Measurements from ENCODE around the gene SLC50A1. TPM values are rescaled to one million over a fixed set of nuclear protein-coding genes. Genes with fewer than 3 reads are reported as not detected.
"Not testable (repeated sequence)": the region's sequence is repeated elsewhere in the genome, so short reads cannot be mapped to it uniquely, and the experiment has no call there.

The SLC50A1 gene
- total RNA-seq, 1 donor from 2014 or later = 44.7 TPM

GRCh38 chr1:155160128-155160527 lies 24.5 kb downstream of the SLC50A1 start:
- H3K4me3 ChIP-seq = no peak overlapping the region
- TF ChIP-seq, protein P1, sequence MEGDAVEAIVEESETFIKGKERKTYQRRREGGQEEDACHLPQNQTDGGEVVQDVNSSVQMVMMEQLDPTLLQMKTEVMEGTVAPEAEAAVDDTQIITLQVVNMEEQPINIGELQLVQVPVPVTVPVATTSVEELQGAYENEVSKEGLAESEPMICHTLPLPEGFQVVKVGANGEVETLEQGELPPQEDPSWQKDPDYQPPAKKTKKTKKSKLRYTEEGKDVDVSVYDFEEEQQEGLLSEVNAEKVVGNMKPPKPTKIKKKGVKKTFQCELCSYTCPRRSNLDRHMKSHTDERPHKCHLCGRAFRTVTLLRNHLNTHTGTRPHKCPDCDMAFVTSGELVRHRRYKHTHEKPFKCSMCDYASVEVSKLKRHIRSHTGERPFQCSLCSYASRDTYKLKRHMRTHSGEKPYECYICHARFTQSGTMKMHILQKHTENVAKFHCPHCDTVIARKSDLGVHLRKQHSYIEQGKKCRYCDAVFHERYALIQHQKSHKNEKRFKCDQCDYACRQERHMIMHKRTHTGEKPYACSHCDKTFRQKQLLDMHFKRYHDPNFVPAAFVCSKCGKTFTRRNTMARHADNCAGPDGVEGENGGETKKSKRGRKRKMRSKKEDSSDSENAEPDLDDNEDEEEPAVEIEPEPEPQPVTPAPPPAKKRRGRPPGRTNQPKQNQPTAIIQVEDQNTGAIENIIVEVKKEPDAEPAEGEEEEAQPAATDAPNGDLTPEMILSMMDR (IDR thresholded peaks at IDR 0.05) = no peak
- no peaks in the 10 kb centered on the region for H3K4me1 ChIP-seq
- H3K9me3 ChIP-seq = no peaks in the 10 kb centered on the region
- no peaks in the 10 kb centered on the region for H3K27me3 ChIP-seq
- intact Hi-C loops (cut with DNase I) = no loop called here
- no peak overlapping the region for H3K27ac ChIP-seq
- ATAC-seq (no peak), DNase-seq (peak; percentile 35)
- H3K36me3 ChIP-seq = no peaks in the 10 kb centered on the region

DNA sequence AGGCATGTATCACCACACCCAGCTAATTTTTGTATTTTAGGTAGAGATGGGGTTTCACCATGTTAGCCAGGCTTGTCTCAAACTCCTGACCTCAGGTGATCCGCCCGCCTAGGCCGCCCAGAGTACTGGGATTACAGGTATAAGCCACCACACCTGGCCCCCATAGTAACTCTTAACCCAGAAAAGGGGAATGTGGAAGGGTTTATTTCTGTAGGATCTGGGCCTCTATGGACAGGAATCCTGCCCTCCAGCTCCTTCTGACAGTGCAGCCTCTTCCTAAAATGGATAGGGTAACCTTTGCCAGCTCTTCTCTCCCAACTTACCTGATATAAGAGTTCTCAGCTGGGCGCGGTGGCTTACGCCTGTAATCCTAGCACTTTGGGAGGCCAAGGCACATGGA lies 27.0 kb downstream of the SLC50A1 start:
- H3K27ac ChIP-seq; ATAC-seq; H3K4me3 ChIP-seq; H3K9me3 ChIP-seq; H3K27me3 ChIP-seq; DNase-seq; H3K36me3 ChIP-seq; intact Hi-C loops (cut with DNase I): not testable (repeated sequence)
- peaks cover 14% of the 10 kb centered on the region for H3K4me1 ChIP-seq

DNA sequence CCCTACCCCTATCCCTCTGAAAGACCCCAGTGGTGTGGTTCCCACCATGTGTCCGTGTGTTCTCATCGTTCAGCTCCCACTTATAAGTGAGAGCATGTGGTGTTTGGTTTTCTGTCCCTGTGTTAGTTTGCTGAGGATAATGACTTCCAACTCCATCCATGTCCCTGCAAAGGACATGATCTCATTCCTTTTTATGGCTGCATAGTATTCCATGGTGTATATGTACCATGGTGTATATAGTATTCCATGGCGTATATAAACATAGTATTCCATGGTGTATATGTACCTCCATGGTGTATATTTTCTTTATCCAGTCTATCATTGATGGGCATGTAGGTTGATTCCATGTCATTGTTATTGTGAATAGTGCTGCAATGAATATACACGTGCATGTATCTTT lies 28.1 kb downstream of the SLC50A1 start:
- H3K9me3 ChIP-seq; ATAC-seq; intact Hi-C loops (cut with DNase I); H3K36me3 ChIP-seq; DNase-seq; H3K4me3 ChIP-seq; H3K27me3 ChIP-seq; H3K27ac ChIP-seq: not testable (repeated sequence)
- peaks cover 17% of the 10 kb centered on the region for H3K4me1 ChIP-seq

GRCh38 chr1:155164625-155165024 lies 29.0 kb downstream of the SLC50A1 start:
- intact Hi-C loops (cut with DNase I) = loop anchor here (5.0 kb wide), 1 partner anchor 72 kb away; no protein-coding TSS in a partner anchor
- not testable (repeated sequence) for ATAC-seq, H3K27me3 ChIP-seq, H3K9me3 ChIP-seq, H3K27ac ChIP-seq, DNase-seq, H3K4me3 ChIP-seq
- Histone ChIP-seq H3K36me3 (peaks cover 11% of the 10 kb centered on the region), H3K4me1 (peaks cover 17% of the 10 kb centered on the region)

DNA sequence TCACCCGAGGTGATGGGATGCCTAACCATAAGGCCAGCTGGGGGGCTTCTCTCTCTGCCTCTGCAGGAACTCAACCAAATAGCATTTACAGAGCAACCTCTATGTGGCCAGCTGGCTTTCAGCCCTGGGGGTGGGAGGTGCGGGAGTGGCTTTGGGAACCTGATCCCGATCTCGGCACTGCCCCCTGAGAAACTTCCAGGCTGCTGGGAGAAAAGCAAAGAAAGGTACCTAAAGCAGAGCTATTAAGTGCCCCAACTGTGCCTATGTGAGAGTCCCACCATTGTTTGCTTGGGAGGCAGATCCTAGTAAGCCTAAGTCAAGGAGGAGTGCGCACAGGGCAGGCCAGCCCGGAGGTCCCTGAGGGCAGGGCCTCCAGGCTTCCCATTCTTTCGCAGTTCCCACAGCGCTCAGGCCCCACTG lies 30.4 kb downstream of the SLC50A1 start:
- DNase-seq (peak; percentile 54), ATAC-seq (no peak)
- Histone ChIP-seq H3K36me3 (peaks cover 26% of the 10 kb centered on the region), H3K9me3 (no peaks in the 10 kb centered on the region), H3K27ac (peak overlapping the region; percentile 75), H3K4me1 (peaks cover 17% of the 10 kb centered on the region), H3K27me3 (no peaks in the 10 kb centered on the region), H3K4me3 (no peak overlapping the region)
- TF ChIP-seq, protein P1 (IDR thresholded peaks at IDR 0.05) = no peak
- intact Hi-C loops (cut with DNase I) = loop anchor here (5.0 kb wide), 1 partner anchor 74 kb away; no protein-coding TSS in a partner anchor

DNA sequence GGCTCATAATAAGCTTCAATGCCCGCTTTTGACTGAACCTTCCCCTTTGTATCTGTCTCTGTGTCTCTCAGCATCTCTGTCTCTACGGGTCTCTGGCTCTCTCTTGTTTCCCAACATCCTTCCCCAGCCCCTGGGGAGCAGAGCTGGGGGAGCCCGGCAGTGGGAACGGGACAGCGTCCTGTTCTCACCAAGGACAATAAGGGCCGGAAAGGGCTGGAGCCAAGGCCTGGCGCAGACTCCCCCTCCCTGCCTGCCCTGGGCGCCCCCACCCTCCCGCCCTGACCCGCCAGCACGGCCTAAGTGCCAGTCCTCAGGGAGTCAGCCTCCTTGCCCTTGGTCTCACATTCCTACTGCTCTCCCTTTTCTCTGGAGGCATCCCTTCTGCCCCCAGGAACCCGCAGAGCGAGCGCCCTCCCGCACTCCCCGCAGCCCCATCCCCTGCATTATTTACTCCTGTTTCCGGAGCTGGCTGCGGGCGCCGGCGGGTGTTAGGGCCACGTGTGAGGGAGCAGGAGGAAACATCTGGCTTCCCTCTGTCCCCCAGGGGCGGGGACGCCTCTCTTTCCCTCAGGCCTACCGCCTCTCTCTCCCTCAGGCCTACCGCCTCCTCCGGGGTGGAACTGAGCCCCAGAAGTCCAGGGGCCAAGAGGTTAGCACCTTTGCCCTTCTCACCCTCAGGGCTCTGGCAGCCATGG lies 31.0 kb downstream of the SLC50A1 start:
- DNase-seq (peak; percentile 70), ATAC-seq (peak; percentile 42)
- Histone ChIP-seq H3K9me3 (no peaks in the 10 kb centered on the region), H3K4me1 (peaks cover 17% of the 10 kb centered on the region), H3K27me3 (no peaks in the 10 kb centered on the region), H3K27ac (peak overlapping the region; percentile 75), H3K36me3 (peaks cover 30% of the 10 kb centered on the region), H3K4me3 (no peak overlapping the region)
- intact Hi-C loops (cut with DNase I) = loop anchor here (5.0 kb wide), 1 partner anchor 74 kb away; no protein-coding TSS in a partner anchor
- TF ChIP-seq, protein P1 (IDR thresholded peaks at IDR 0.05) = no peak
